ENCODE data around the gene LHFPL6.
A peak's percentile ranks its signal among the peaks of the same experiment; 100 is the strongest.

Gene LHFPL6

GRCh38 chr13:39601636-39602035 is 1.4 kb downstream of the LHFPL6 start:
- no peak overlapping the region for H3K27ac Mint-ChIP-seq
- H3K27me3 Mint-ChIP-seq = peaks cover 34% of the 10 kb centered on the region
- H3K4me1 Mint-ChIP-seq = peaks cover 7% of the 10 kb centered on the region
- peak overlapping the region; percentile 76 for H3K4me3 Mint-ChIP-seq
- H3K9me3 Mint-ChIP-seq = no peaks in the 10 kb centered on the region
- H3K36me3 Mint-ChIP-seq = no peaks in the 10 kb centered on the region

GRCh38 chr13:39600766-39601165 is 2.2 kb downstream of the LHFPL6 start:
- H3K4me1 Mint-ChIP-seq = peaks cover 7% of the 10 kb centered on the region
- no peaks in the 10 kb centered on the region for H3K9me3 Mint-ChIP-seq
- no peaks in the 10 kb centered on the region for H3K36me3 Mint-ChIP-seq
- peaks cover 34% of the 10 kb centered on the region for H3K27me3 Mint-ChIP-seq
- no peak overlapping the region for H3K27ac Mint-ChIP-seq
- no peak overlapping the region for H3K4me3 Mint-ChIP-seq

- Mint-ChIP-seq H3K4me1 (peaks cover 7% of the 10 kb centered on the region), H3K27ac (no peak overlapping the region), H3K4me3 (no peak overlapping the region), H3K9me3 (no peaks in the 10 kb centered on the region), H3K36me3 (no peaks in the 10 kb centered on the region), H3K27me3 (peaks cover 34% of the 10 kb centered on the region)
Observed at GRCh38 chr13:39599842-39600241, 3.2 kb downstream of the LHFPL6 start.

GRCh38 chr13:39599012-39599411 is 4.0 kb downstream of the LHFPL6 start:
- H3K36me3 Mint-ChIP-seq = no peaks in the 10 kb centered on the region
- H3K4me1 Mint-ChIP-seq = peaks cover 7% of the 10 kb centered on the region
- no peaks in the 10 kb centered on the region for H3K9me3 Mint-ChIP-seq
- H3K27me3 Mint-ChIP-seq = peaks cover 30% of the 10 kb centered on the region
- H3K4me3 Mint-ChIP-seq = no peak overlapping the region
- H3K27ac Mint-ChIP-seq = no peak overlapping the region

- Mint-ChIP-seq H3K9me3 (no peaks in the 10 kb centered on the region), H3K36me3 (no peaks in the 10 kb centered on the region), H3K4me3 (no peak overlapping the region), H3K4me1 (peaks cover 7% of the 10 kb centered on the region), H3K27ac (no peak overlapping the region), H3K27me3 (peaks cover 25% of the 10 kb centered on the region)
Observed at GRCh38 chr13:39597838-39598237, 5.2 kb downstream of the LHFPL6 start.

- H3K9me3 Mint-ChIP-seq = no peaks in the 10 kb centered on the region
- no peaks in the 10 kb centered on the region for H3K36me3 Mint-ChIP-seq
- H3K4me3 Mint-ChIP-seq = no peak overlapping the region
- H3K27ac Mint-ChIP-seq = no peak overlapping the region
- H3K4me1 Mint-ChIP-seq = no peaks in the 10 kb centered on the region
- H3K27me3 Mint-ChIP-seq = peaks cover 21% of the 10 kb centered on the region
Observed at GRCh38 chr13:39596685-39597084, 6.3 kb downstream of the LHFPL6 start.

GRCh38 chr13:39596176-39596575 is 6.8 kb downstream of the LHFPL6 start:
- Mint-ChIP-seq H3K4me1 (no peaks in the 10 kb centered on the region), H3K27me3 (peaks cover 17% of the 10 kb centered on the region), H3K4me3 (no peak overlapping the region)

GRCh38 chr13:39590466-39591036 is 12.4 kb downstream of the LHFPL6 start:
- Mint-ChIP-seq H3K27ac (no peak overlapping the region), H3K4me3 (no peak overlapping the region), H3K9me3 (no peaks in the 10 kb centered on the region), H3K36me3 (no peaks in the 10 kb centered on the region), H3K27me3 (peaks cover 7% of the 10 kb centered on the region), H3K4me1 (no peaks in the 10 kb centered on the region)

More at GRCh38 chr13:39596176-39596575, 6.8 kb downstream of the LHFPL6 start:
- H3K36me3 Mint-ChIP-seq = no peaks in the 10 kb centered on the region
- no peak overlapping the region for H3K27ac Mint-ChIP-seq
- no peaks in the 10 kb centered on the region for H3K9me3 Mint-ChIP-seq

- no peaks in the 10 kb centered on the region for H3K36me3 Mint-ChIP-seq
- H3K4me3 Mint-ChIP-seq = no peak overlapping the region
- no peaks in the 10 kb centered on the region for H3K9me3 Mint-ChIP-seq
- H3K27ac Mint-ChIP-seq = no peak overlapping the region
- peaks cover 8% of the 10 kb centered on the region for H3K27me3 Mint-ChIP-seq
- H3K4me1 Mint-ChIP-seq = no peaks in the 10 kb centered on the region
Observed at GRCh38 chr13:39588384-39588783, 14.6 kb downstream of the LHFPL6 start.

- Mint-ChIP-seq H3K27me3 (peaks cover 8% of the 10 kb centered on the region), H3K27ac (no peak overlapping the region), H3K9me3 (no peaks in the 10 kb centered on the region), H3K36me3 (no peaks in the 10 kb centered on the region), H3K4me1 (no peaks in the 10 kb centered on the region), H3K4me3 (no peak overlapping the region)
Observed at GRCh38 chr13:39587939-39588338, 15.1 kb downstream of the LHFPL6 start.

GRCh38 chr13:39586958-39587605 is 15.9 kb downstream of the LHFPL6 start:
- H3K4me1 Mint-ChIP-seq = no peaks in the 10 kb centered on the region
- H3K9me3 Mint-ChIP-seq = no peaks in the 10 kb centered on the region
- peaks cover 6% of the 10 kb centered on the region for H3K27me3 Mint-ChIP-seq
- H3K36me3 Mint-ChIP-seq = no peaks in the 10 kb centered on the region
- H3K27ac Mint-ChIP-seq = no peak overlapping the region
- no peak overlapping the region for H3K4me3 Mint-ChIP-seq

- H3K9me3 Mint-ChIP-seq = no peaks in the 10 kb centered on the region
- H3K4me1 Mint-ChIP-seq = no peaks in the 10 kb centered on the region
- H3K27ac Mint-ChIP-seq = no peak overlapping the region
- no peaks in the 10 kb centered on the region for H3K36me3 Mint-ChIP-seq
- peaks cover 6% of the 10 kb centered on the region for H3K27me3 Mint-ChIP-seq
- no peak overlapping the region for H3K4me3 Mint-ChIP-seq
Observed at GRCh38 chr13:39586151-39586550, 16.8 kb downstream of the LHFPL6 start.

- Mint-ChIP-seq H3K27ac (no peak overlapping the region), H3K4me1 (no peaks in the 10 kb centered on the region), H3K36me3 (no peaks in the 10 kb centered on the region), H3K9me3 (no peaks in the 10 kb centered on the region), H3K27me3 (peaks cover 6% of the 10 kb centered on the region), H3K4me3 (no peak overlapping the region)
Observed at GRCh38 chr13:39585219-39585618, 17.8 kb downstream of the LHFPL6 start.

GRCh38 chr13:39580881-39581575 is 22.0 kb downstream of the LHFPL6 start:
- Mint-ChIP-seq H3K4me3 (no peak overlapping the region), H3K36me3 (no peaks in the 10 kb centered on the region), H3K27ac (no peak overlapping the region), H3K9me3 (no peaks in the 10 kb centered on the region), H3K27me3 (peaks cover 4% of the 10 kb centered on the region), H3K4me1 (no peaks in the 10 kb centered on the region)

- no peaks in the 10 kb centered on the region for H3K36me3 Mint-ChIP-seq
- no peaks in the 10 kb centered on the region for H3K9me3 Mint-ChIP-seq
- no peaks in the 10 kb centered on the region for H3K4me1 Mint-ChIP-seq
- no peak overlapping the region for H3K4me3 Mint-ChIP-seq
- no peak overlapping the region for H3K27ac Mint-ChIP-seq
- H3K27me3 Mint-ChIP-seq = peaks cover 6% of the 10 kb centered on the region
Observed at GRCh38 chr13:39578821-39579291, 24.1 kb downstream of the LHFPL6 start.

- no peak overlapping the region for H3K27ac Mint-ChIP-seq
Observed at GRCh38 chr13:39577838-39578491, 25.0 kb downstream of the LHFPL6 start.

More at GRCh38 chr13:39577838-39578491, 25.0 kb downstream of the LHFPL6 start:
- Mint-ChIP-seq H3K4me1 (no peaks in the 10 kb centered on the region), H3K4me3 (no peak overlapping the region), H3K36me3 (no peaks in the 10 kb centered on the region), H3K9me3 (no peaks in the 10 kb centered on the region), H3K27me3 (peaks cover 4% of the 10 kb centered on the region)
